GM19238 (cell line): ENCODE data around the gene RFX4.

Experiments
- DNase-seq: peaks from one replicate; pipeline ENCODE4 v3.0.0; 2011; ENCODE audit warnings: low spot score; ENCODE audit not compliant: insufficient read length

The RFX4 gene

DNA sequence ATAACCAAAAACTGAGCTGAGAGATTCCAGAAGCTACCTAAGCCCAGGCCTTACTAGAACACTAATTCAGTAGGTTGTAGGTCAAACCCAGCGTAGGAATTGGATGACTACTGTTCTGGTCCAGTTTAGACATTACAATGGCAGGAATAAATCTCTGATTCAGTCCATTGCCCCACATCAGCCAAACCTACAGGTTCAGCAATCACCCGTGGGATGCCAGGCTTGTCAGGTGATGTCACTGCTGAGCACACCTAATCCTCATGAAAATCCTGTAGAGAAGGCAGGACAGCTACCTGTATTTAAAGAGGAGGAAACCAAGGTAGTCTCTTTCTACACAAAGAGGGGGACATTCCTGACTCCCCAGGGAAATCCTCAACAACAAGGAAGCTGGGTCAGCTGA is 63.7 kb downstream of the RFX4 start:
- DNase-seq = no peak

DNA sequence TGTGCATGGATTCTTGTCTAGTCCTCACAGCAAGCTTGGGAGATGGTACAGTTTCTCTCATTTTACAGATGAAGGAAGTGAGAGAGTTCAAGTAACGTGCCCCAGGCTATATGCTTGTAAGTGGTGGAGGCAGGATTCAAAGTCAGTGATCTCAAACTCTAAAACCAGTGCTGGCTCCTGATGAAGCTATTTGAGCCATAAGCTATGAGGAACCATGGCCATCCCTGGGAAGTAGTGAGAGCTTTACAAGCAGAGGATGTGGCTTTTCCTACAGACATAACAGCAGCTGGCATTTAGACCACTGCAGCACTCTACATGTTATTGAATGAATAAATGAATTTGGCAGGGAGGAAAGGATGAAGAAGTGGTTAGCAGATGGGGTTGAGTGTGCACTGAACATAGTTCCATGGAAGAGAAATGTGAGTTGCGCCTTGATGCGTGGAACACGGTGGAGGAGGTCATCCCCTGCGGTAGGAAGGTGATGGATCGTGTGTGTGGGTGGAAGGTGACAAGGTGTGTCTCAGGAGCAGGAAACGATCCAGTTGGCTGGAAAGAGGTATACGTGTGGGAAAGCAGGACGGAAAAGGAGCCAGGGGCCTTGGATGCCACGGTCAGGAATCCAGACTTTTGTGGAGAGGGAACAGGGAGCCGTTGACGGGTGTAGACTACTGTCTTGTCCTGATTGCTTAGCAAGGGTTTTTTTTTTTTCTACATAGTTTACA is 65.2 kb downstream of the RFX4 start:
- no peak for DNase-seq

DNA sequence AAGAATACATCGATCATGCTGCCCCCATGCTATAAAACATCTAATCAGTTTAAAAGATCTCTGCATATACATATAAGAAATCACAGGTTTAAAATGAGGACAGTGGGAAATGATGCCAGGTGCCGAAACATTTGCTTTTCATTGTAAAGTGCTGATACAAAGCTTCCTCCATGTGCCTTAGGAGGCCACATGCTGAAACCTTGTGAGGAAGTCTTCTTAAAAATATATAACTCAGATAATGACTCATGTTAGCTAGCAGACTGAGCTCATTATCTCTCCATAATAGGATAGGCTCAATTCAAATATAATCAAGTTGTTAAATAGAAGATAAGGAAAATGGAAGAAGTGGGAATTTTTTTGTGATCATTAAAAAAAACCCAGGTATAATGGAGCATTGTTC is 65.9 kb downstream of the RFX4 start:
- DNase-seq = no peak

GRCh38 chr12:106651552-106651951 is 68.7 kb downstream of the RFX4 start:
- DNase-seq = no peak

GRCh38 chr12:106652510-106653015 is 69.8 kb downstream of the RFX4 start:
- no peak for DNase-seq

- DNase-seq = no peak
Observed at GRCh38 chr12:106655577-106655976, 72.8 kb downstream of the RFX4 start.

GRCh38 chr12:106657488-106657887 is 74.7 kb downstream of the RFX4 start:
- DNase-seq = no peak

DNA sequence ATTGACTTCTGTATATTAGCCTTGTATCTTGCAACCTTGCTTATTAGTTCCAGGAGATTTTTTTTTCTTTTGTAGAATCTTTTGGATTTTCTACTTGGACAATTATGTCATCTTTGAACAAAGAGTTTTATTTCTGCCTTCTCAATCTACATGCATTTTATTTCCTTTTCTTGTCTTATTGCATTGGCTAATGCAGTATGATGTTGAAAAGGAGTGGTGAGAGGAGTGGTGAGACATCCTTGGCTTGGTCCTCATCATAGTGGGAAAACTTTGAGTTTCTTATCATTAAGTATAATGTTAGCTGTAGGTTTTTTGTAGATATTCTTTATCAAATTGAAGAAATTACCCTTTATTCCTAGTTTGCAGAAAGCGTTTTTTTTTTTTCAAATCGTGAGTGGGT is 80.6 kb downstream of the RFX4 start:
- DNase-seq = no peak

- no peak for DNase-seq
Observed at GRCh38 chr12:106669216-106669615, 86.4 kb downstream of the RFX4 start.

- DNase-seq = no peak
Observed at GRCh38 chr12:106670131-106670530, 87.3 kb downstream of the RFX4 start.

GRCh38 chr12:106671840-106672239 is 89.0 kb downstream of the RFX4 start:
- no peak for DNase-seq

DNA sequence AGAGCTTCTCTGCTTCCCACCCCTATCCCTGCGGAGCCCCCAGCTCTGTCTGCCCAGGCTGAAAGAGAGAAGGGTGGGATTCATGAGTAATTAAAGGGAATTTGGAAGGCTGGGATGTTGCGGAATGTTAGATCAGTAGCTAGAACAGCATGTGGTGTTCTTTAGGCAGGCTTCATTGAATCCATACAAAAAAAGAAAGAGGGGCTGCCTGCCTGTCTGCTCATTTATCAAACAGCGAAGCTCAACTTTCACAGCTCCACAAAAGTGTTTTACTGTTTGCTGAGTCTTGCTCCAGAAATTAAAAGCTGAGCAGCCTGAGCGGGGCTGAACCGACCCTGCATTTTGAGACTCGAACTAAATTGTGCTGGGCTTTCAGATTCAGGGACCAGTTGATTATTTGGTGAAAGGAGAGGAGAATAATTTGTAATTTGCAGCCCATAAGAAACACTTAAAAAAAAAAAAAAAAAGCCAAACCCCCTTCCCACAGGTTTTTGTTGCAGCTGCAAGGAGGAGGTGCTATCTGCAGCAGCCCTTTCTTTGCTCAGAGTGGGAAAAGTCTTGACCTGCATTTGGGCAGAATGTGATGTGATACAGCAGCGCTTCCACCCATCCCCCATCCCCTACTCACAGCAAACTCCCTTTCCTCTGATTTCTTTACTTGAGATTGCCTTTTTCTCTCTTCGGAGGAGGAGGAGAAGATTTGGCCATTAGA is 89.7 kb downstream of the RFX4 start:
- DNase-seq = no peak

DNA sequence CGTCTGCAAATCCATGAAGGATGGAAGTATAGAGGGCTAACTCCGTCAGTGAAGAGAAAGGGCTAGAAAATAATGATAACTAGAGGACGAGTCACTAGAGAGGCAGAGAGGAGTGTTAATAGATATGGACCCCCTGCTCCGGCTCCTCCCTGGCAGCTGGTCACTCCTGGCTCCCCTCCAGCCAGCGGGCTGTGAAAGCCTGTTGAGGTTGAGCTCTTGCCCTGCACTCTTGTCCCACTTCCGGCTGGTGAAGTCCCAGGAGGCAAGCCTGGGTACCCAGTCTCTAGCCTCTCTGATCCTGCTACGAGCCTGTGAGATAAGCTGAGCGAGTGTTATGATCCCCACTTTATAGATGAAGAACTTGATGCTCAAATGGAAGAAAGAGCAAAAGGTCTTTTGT is 90.3 kb downstream of the RFX4 start:
- DNase-seq = no peak

- DNase-seq = no peak
Observed at GRCh38 chr12:106675651-106676435, 93.0 kb downstream of the RFX4 start.

DNA sequence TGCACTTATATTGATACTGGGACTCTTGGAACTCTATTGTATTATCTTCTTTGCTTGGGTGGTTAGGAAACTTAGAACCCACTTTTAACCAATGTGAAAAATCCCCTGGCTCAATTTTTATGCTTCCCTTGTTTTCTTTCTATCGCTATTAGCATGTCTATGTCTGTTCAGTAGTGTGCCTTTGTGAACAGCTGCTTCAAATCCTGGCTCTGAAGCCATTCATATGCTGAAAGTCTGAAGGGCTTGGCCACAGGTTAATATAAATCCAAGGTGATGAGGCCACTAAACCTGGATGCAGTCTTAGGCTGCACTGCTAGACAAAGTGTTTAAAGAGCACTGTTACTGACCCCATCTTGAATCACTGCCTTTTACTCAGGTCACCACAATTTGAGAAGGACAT is 96.8 kb downstream of the RFX4 start:
- DNase-seq = no peak

DNA sequence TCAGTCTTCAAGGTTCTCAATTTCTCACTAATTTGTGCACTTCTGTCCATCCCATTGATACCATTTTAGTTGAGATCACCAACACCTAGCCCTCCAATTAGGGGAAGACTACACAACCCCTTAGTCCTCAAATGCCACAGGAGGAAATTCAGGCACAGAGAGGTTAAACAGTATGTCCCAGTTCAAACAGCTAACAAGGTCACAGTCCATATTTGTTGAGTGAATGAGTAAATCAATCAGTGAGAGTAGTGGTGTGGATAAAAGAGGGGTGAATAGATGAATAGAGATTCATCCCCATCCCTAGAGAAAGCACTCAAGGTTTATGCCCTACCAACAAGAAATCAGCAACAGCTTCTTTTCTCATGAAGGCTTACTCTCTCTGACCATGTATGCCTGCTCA is 97.5 kb downstream of the RFX4 start:
- no peak for DNase-seq

- no peak for DNase-seq
Observed at GRCh38 chr12:106681210-106681609, 98.4 kb downstream of the RFX4 start.

DNA sequence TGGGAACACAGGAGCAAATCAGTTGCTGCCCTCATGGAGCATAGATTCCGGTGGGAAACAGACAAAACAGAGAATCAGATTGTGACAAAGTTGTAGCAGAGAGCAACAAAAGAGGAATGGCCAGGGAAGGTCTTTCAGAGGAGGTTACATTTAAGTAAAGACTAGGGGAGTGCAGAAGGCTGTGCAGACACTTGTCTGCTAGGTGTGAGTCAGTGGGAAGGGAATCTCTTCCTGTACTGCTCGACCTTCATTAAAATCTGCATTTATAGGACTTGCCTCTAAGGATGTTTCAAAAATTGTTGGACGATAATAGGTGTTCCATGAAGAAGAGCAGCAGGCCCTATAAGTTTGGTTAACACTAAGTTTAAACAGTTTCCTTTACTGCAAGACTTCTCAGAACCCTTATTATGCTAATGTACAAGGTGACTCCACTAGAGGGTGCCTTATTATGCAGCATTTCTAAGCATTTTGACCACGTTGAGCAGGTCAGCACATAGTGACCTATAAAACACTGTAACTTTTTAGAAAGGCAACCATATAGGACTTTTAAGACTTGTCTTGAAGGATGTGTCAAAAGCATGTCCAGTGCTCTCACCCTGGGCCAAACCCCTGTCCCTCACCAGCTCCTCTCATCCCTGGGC is 99.9 kb downstream of the RFX4 start:
- no peak for DNase-seq

GRCh38 chr12:106684497-106684896 is 101.7 kb downstream of the RFX4 start:
- no peak for DNase-seq

DNA sequence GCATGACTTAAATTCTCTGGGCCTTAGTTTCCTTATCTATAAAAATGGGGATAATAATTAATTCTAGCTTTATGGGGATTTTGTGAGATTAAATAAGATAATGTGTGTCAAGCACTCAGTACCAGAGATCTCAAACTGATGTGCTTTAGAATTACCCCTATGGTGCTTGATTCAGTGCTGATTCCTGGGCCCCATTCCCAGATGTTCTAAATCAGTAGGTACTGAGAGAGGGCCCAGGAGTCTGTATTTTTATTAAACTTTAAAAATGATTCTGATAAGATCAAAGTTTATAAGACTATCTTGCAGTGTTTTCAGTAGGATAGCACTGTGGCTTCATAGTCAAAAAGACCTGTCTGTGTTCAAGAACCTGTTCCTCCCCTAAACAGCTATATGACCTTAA is 102.6 kb downstream of the RFX4 start:
- no peak for DNase-seq

- no peak for DNase-seq
Observed at GRCh38 chr12:106687672-106688071, 104.9 kb downstream of the RFX4 start.
